HG03135 (cell line): Measurements from ENCODE around the gene MAGOHB.
"Not testable (repeated sequence)": the region's sequence is repeated elsewhere in the genome, so short reads cannot be mapped to it uniquely, and the experiment has no call there.

Experiments used
- ATAC-seq: cut with Tn5 transposase; IDR thresholded peaks from one replicate; pipeline ENCODE4 v1.9.1; 2021; ENCODE audit warnings: mild to moderate bottlenecking, moderate library complexity; ENCODE audit not compliant: unreplicated experiment

MAGOHB gene

GRCh38 chr12:10613349-10614055 lies at the start of gene MAGOHB:
TSS of gene MAGOHB (minus strand) at chr12:10613609. CDS start at chr12:10613532, 77 bp downstream.
- peak; percentile 97 for ATAC-seq

GRCh38 chr12:10661338-10661737 lies 47.9 kb upstream of the MAGOHB start:
- no peak for ATAC-seq

- ATAC-seq, result no peak
These were observed 40.6 kb upstream of the MAGOHB start for GRCh38 chr12:10654003-10654402.

- no peak for ATAC-seq
These were observed 38.8 kb upstream of the MAGOHB start for GRCh38 chr12:10652192-10652591.

- not testable (repeated sequence) for ATAC-seq
These were observed 33.2 kb upstream of the MAGOHB start for GRCh38 chr12:10646576-10646975.

GRCh38 chr12:10645910-10646309 lies 32.5 kb upstream of the MAGOHB start:
- ATAC-seq, result no peak

GRCh38 chr12:10641735-10642500 lies 28.5 kb upstream of the MAGOHB start:
- ATAC-seq, result no peak

- ATAC-seq, result no peak
These were observed 25.3 kb upstream of the MAGOHB start for GRCh38 chr12:10638728-10639127.

- ATAC-seq, result no peak
These were observed 23.2 kb upstream of the MAGOHB start for GRCh38 chr12:10636611-10637010.

GRCh38 chr12:10636124-10636523 lies 22.7 kb upstream of the MAGOHB start:
- no peak for ATAC-seq

GRCh38 chr12:10635306-10635705 lies 21.9 kb upstream of the MAGOHB start:
- ATAC-seq, result no peak

- no peak for ATAC-seq
These were observed 21.0 kb upstream of the MAGOHB start for GRCh38 chr12:10634427-10634826.

- ATAC-seq, result no peak
These were observed 20.1 kb upstream of the MAGOHB start for GRCh38 chr12:10633541-10633940.

- no peak for ATAC-seq
These were observed 18.8 kb upstream of the MAGOHB start for GRCh38 chr12:10632226-10632625.

GRCh38 chr12:10624605-10625004 lies 11.2 kb upstream of the MAGOHB start:
- no peak for ATAC-seq

- ATAC-seq, result no peak
These were observed 9.7 kb upstream of the MAGOHB start for GRCh38 chr12:10623131-10623530.

GRCh38 chr12:10621278-10621677 lies 7.9 kb upstream of the MAGOHB start:
- no peak for ATAC-seq

GRCh38 chr12:10620078-10620779 lies 6.8 kb upstream of the MAGOHB start:
- no peak for ATAC-seq

- ATAC-seq, result no peak
These were observed 5.1 kb upstream of the MAGOHB start for GRCh38 chr12:10618338-10618987.

- ATAC-seq, result no peak
These were observed 4.5 kb upstream of the MAGOHB start for GRCh38 chr12:10617863-10618262.

- no peak for ATAC-seq
These were observed 2.1 kb upstream of the MAGOHB start for GRCh38 chr12:10615532-10615931.
